Fibroblast of lung (primary cell): Measurements from ENCODE around the gene GALNT7.

Source experiments
- EZH2 ChIP-seq: IDR thresholded peaks from 2 replicates; pipeline ENCODE4 v1.5.1; 2012; ENCODE audit warnings: low read length, control low read depth, mild to moderate bottlenecking; ENCODE audit errors: missing control alignments
- TF ChIP-seq, protein P1 (sequence below), 2 donors: IDR thresholded peaks in 1 of 2; conservative IDR thresholded peaks in 1 of 2; 1 replicate in 1 of 2; 2 replicates in 1 of 2; pipeline ENCODE4 v1.5.1; 2011 to 2012; ENCODE audit warnings: low read length in 2 of 2, control low read depth in 1 of 2, inconsistent platforms in 1 of 2, low read depth in 1 of 2, mild to moderate bottlenecking in 1 of 2

DNA sequence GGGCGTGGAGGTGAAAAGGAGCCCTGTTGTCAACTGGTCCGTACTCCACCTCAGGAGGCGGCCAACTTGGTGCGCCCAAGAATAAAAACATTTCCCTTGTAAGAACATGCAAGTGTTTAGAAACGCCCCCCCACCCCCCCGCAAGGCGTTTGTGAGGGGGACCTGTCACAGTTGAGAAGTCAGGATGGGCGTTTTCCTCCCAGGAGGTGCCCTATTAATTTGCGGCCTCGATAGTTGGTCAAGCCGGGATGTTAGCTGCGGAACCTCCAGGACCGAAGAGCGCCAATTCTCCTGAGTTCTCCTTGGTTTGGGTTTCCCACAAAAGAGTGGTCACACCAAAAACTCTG is 201.5 kb downstream of the GALNT7 start:
- TF ChIP-seq, protein P1, sequence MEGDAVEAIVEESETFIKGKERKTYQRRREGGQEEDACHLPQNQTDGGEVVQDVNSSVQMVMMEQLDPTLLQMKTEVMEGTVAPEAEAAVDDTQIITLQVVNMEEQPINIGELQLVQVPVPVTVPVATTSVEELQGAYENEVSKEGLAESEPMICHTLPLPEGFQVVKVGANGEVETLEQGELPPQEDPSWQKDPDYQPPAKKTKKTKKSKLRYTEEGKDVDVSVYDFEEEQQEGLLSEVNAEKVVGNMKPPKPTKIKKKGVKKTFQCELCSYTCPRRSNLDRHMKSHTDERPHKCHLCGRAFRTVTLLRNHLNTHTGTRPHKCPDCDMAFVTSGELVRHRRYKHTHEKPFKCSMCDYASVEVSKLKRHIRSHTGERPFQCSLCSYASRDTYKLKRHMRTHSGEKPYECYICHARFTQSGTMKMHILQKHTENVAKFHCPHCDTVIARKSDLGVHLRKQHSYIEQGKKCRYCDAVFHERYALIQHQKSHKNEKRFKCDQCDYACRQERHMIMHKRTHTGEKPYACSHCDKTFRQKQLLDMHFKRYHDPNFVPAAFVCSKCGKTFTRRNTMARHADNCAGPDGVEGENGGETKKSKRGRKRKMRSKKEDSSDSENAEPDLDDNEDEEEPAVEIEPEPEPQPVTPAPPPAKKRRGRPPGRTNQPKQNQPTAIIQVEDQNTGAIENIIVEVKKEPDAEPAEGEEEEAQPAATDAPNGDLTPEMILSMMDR (conservative IDR thresholded peaks at IDR 0.05 in 1 of 2, IDR thresholded peaks at IDR 0.05 in 1 of 2; ENCODE audit: low read depth in 1 of 2, low read length in 2 of 2): no peak
- TF ChIP-seq EZH2: no peak
